AG04450 (cell line): Measurements from ENCODE around the gene PAH. TPM values are rescaled to one million over a fixed set of nuclear protein-coding genes. Genes with fewer than 3 reads are reported as not detected.

Experiments
- CTCF ChIA-PET: fragments of 300-600, 350-600 bp; formaldehyde crosslinking; extraction: SDS; loops from one replicate; lab custom pipeline; 2022; ENCODE audit warnings: antibody characterized with exemption, inconsistent platforms; lab: Charles Lee
- POLR2A ChIA-PET: fragments of 350-600 bp; formaldehyde crosslinking; extraction: SDS; loops from one replicate; lab custom pipeline; 2021; ENCODE audit warnings: antibody characterized with exemption, inconsistent platforms; lab: Yijun Ruan, JAX
- DNase-seq: peaks from one replicate; pipeline ENCODE4 v3.0.0-alpha.2; 2011; ENCODE audit warnings: low read depth, low spot score
- H3K27ac ChIP-seq: one replicate; pipeline ENCODE4 v1.5.1; 2012; ENCODE audit warnings: low read depth, low read length, control low read depth
- H3K27me3 ChIP-seq: one replicate; pipeline ENCODE4 v1.6.0; 2012; ENCODE audit warnings: low read length; ENCODE audit not compliant: control insufficient read depth, insufficient read depth
- H3K4me3 ChIP-seq: 2 replicates; pipeline ENCODE4 v1.5.1; 2011; ENCODE audit warnings: mild to moderate bottlenecking, low read depth, low read length, control low read depth
- H3K9me3 ChIP-seq: 2 replicates; pipeline ENCODE4 v1.5.1; 2012; ENCODE audit warnings: low read length; ENCODE audit not compliant: control insufficient read depth, insufficient read depth
- polyA plus RNA-seq: library from polyadenylated mRNA; depleted of rRNA; stranded (reverse); fragments of >200 nt; gene quantifications from 2 replicates; pipeline ENCODE4 v1.2.3, GENCODE V29; 2011
- TF ChIP-seq, protein P1 (sequence below): IDR thresholded peaks from 2 replicates; pipeline ENCODE4 v1.5.1; 2011; ENCODE audit warnings: low read depth, low read length, control low read depth, inconsistent platforms

The PAH gene
- polyA plus RNA-seq, 1 experiment, result not detected

GRCh38 chr12:102959391-102959790, 42.3 kb upstream of the PAH start:
- TF ChIP-seq, protein P1, sequence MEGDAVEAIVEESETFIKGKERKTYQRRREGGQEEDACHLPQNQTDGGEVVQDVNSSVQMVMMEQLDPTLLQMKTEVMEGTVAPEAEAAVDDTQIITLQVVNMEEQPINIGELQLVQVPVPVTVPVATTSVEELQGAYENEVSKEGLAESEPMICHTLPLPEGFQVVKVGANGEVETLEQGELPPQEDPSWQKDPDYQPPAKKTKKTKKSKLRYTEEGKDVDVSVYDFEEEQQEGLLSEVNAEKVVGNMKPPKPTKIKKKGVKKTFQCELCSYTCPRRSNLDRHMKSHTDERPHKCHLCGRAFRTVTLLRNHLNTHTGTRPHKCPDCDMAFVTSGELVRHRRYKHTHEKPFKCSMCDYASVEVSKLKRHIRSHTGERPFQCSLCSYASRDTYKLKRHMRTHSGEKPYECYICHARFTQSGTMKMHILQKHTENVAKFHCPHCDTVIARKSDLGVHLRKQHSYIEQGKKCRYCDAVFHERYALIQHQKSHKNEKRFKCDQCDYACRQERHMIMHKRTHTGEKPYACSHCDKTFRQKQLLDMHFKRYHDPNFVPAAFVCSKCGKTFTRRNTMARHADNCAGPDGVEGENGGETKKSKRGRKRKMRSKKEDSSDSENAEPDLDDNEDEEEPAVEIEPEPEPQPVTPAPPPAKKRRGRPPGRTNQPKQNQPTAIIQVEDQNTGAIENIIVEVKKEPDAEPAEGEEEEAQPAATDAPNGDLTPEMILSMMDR, result no peak
- POLR2A ChIA-PET, result no interaction called here
- Histone ChIP-seq H3K9me3 (no peaks in the 10 kb centered on the region; the same call in 1 of the 2 replicates), H3K27ac (no peak overlapping the region), H3K4me3 (no peak overlapping the region), H3K27me3 (peaks cover 51% of the 10 kb centered on the region)
- CTCF ChIA-PET, result no interaction called here
- no peak for DNase-seq

GRCh38 chr12:102958830-102959176, 41.8 kb upstream of the PAH start:
- ChIA-PET CTCF (no interaction called here), POLR2A (no interaction called here)
- no peak for DNase-seq
- no peaks in the 10 kb centered on the region; the same call in 1 of the 2 replicates for H3K9me3 ChIP-seq
- H3K4me3 ChIP-seq, result no peak overlapping the region
- TF ChIP-seq, protein P1, result no peak
- no peak overlapping the region for H3K27ac ChIP-seq
- H3K27me3 ChIP-seq, result peaks cover 50% of the 10 kb centered on the region

- Histone ChIP-seq H3K27ac (no peak overlapping the region), H3K4me3 (peak overlapping the region; percentile 41), H3K9me3 (no peaks in the 10 kb centered on the region; the same call in 1 of the 2 replicates), H3K27me3 (peaks cover 48% of the 10 kb centered on the region)
- TF ChIP-seq, protein P1, result no peak
- no peak for DNase-seq
- CTCF ChIA-PET, result no interaction called here
- POLR2A ChIA-PET, result no interaction called here
Measured at GRCh38 chr12:102958073-102958829, 41.2 kb upstream of the PAH start.

- POLR2A ChIA-PET, result no interaction called here
- CTCF ChIA-PET, result interaction anchor here (0.6 kb wide), 1 partner anchor 9 kb away, joined by 3 read pairs; no protein-coding TSS in a partner anchor
- no peaks in the 10 kb centered on the region; the same call in 1 of the 2 replicates for H3K9me3 ChIP-seq
- DNase-seq, result no peak
- TF ChIP-seq, protein P1, result no peak
- H3K27ac ChIP-seq, result no peak within 1 kb of the TSS
- H3K4me3 ChIP-seq, result peak within 1 kb of the TSS; percentile 41
- peaks cover 43% of the 10 kb centered on the region for H3K27me3 ChIP-seq
Measured at GRCh38 chr12:102957339-102958050, 40.5 kb upstream of the PAH start, which contains the start of gene ASCL1. Gene ASCL1, plus strand, starts transcription at chr12:102957674. Its CDS starts 571 bp downstream, at chr12:102958245.

DNA sequence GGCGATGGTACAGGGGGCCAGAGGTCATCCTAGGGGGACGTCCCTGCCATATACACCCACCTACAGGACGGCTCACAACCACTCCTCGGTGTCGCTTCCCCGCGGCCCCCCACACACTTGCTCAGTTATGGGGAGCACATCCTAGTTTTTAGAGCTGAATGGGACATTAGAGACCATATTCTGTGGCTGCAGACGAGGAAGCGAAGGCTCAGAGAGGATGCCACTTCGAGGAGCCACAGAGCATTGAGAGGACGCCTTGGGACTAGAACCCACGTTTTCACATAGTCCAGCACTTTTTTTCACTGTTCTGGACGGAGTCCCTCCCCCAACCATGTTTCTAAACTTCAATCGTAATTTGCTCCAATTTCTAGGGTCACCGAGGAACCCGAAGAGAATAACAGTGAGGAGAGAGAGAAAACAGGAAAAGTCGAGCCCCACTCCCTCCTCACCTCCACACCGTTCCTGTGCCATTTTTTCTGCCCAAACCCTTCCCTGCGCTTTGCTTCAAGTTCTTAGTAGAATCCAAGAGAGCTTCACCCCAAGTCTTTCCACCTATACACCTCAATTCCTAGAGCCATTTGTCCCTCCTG, 39.8 kb upstream of the PAH start:
- no peak for DNase-seq
- ChIA-PET POLR2A (no interaction called here), CTCF (interaction anchor here (0.6 kb wide), 1 partner anchor 8 kb away, joined by 3 read pairs; no protein-coding TSS in a partner anchor)
- Histone ChIP-seq H3K4me3 (no peak overlapping the region), H3K27ac (no peak overlapping the region), H3K27me3 (peaks cover 39% of the 10 kb centered on the region), H3K9me3 (no peaks in the 10 kb centered on the region)
- TF ChIP-seq, protein P1, result no peak
